Liver (tissue), 9 donors: ENCODE measurements around the gene PRPS2. TPM values are rescaled to one million over a fixed set of nuclear protein-coding genes. Genes with fewer than 3 reads are reported as not detected.

Source experiments
- DNase-seq: peaks from one replicate; pipeline ENCODE4 v3.0.0-alpha.2; 2017; ENCODE audit warnings: low spot score
- H3K27ac ChIP-seq, 2 donors: one replicate each; pipeline ENCODE4 v1.7.0; 2013; ENCODE audit warnings: inconsistent platforms in 2 of 2, low read length in 2 of 2, control low read depth in 1 of 2, low read depth in 1 of 2, mild to moderate bottlenecking in 1 of 2
- H3K27me3 ChIP-seq, 4 donors: one replicate each; pipeline versions ENCODE4 v1.6.1 to v1.7.0; 2013; ENCODE audit warnings: low read length in 3 of 4, inconsistent platforms in 1 of 4, mild to moderate bottlenecking in 1 of 4, moderate library complexity in 1 of 4; ENCODE audit not compliant: control insufficient read depth in 4 of 4, insufficient read depth in 4 of 4
- H3K36me3 ChIP-seq, 4 donors: one replicate each; pipeline versions ENCODE4 v1.6.1 to v1.7.0; 2013; ENCODE audit warnings: low read length in 3 of 4, mild to moderate bottlenecking in 3 of 4, low read depth in 1 of 4, moderate library complexity in 1 of 4; ENCODE audit not compliant: control insufficient read depth in 4 of 4, insufficient read depth in 3 of 4
- H3K4me1 ChIP-seq, 4 donors: one replicate each; pipeline versions ENCODE4 v1.6.1 to v1.7.0; 2013; ENCODE audit warnings: low read length in 3 of 4, mild to moderate bottlenecking in 3 of 4, moderate library complexity in 1 of 4; ENCODE audit not compliant: control insufficient read depth in 4 of 4, insufficient read depth in 4 of 4
- H3K4me3 ChIP-seq, 3 donors: one replicate each; pipeline versions ENCODE4 v1.6.1 to v1.7.0; 2013; ENCODE audit warnings: low read length in 3 of 3, control low read depth in 1 of 3, low read depth in 1 of 3, mild to moderate bottlenecking in 1 of 3
- H3K9ac ChIP-seq, 2 donors: one replicate each; pipeline ENCODE4 v1.7.0; 2013; ENCODE audit warnings: low read length in 2 of 2, mild to moderate bottlenecking in 2 of 2, moderate library complexity in 2 of 2, control low read depth in 1 of 2, low read depth in 1 of 2
- H3K9me3 ChIP-seq, 4 donors: one replicate each; pipeline versions ENCODE4 v1.6.1 to v1.7.0; 2013; ENCODE audit warnings: low read length in 3 of 4; ENCODE audit not compliant: control insufficient read depth in 4 of 4
- GABPA ChIP-seq, 2 donors: IDR thresholded peaks in 1 of 2; conservative IDR thresholded peaks in 1 of 2; 2 replicates each; pipeline ENCODE4 v1.6.1; 2016; ENCODE audit warnings: antibody characterized with exemption in 2 of 2, mild to moderate bottlenecking in 1 of 2, moderate library complexity in 1 of 2
- HNF4A ChIP-seq, 2 donors: conservative IDR thresholded peaks; 2 replicates each; pipeline ENCODE4 v1.6.1; 2016; ENCODE audit warnings: antibody characterized with exemption in 2 of 2, mild to moderate bottlenecking in 2 of 2
- HNF4G ChIP-seq: IDR thresholded peaks from 2 replicates; pipeline ENCODE4 v1.6.1; 2016; ENCODE audit warnings: antibody characterized with exemption
- JUND ChIP-seq, 2 donors: IDR thresholded peaks; 2 replicates each; pipeline ENCODE4 v1.6.1; 2016; ENCODE audit warnings: antibody characterized with exemption in 2 of 2
- RXRA ChIP-seq, 2 donors: IDR thresholded peaks; 2 replicates each; pipeline ENCODE4 v1.6.1; 2017 to 2018; ENCODE audit warnings: antibody characterized with exemption in 2 of 2, mild to moderate bottlenecking in 1 of 2
- TAF1 ChIP-seq: conservative IDR thresholded peaks from 2 replicates; pipeline ENCODE4 v1.6.1; 2016; ENCODE audit warnings: antibody characterized with exemption, mild to moderate bottlenecking
- YY1 ChIP-seq: IDR thresholded peaks from 2 replicates; pipeline ENCODE4 v1.6.1; 2016; ENCODE audit warnings: antibody characterized with exemption, mild to moderate bottlenecking
- WGBS: extraction: QIAGEN DNeasy Blood & Tissue Kit; methylation state at CpG from one replicate; pipeline ENCODE4 v1.1.7; 2013; 5-methylcytosine and 5-hydroxymethylcytosine counted together
- polyA plus RNA-seq, 2 donors: library from polyadenylated mRNA; stranded (reverse) in 1 of 2; unstranded in 1 of 2; fragments of 200-250 nt in 1 of 2; fragments of >200 nt in 1 of 2; fragmentation: Nextera tagmentation in 1 of 2; extraction: Ambion mirVana in 1 of 2; gene quantifications; one replicate each; pipeline versions ENCODE4 v1.2.1 to v1.2.3, GENCODE V29; 2013 to 2015
- total RNA-seq, 2 donors: library from RNA; depleted of rRNA; stranded (reverse); fragments of >200 nt; gene quantifications; one replicate each; pipeline ENCODE4 v1.2.3, GENCODE V29; 2014
- TF ChIP-seq, protein P1 (sequence below): IDR thresholded peaks from 2 replicates; pipeline ENCODE4 v1.6.1; 2016; ENCODE audit warnings: antibody characterized with exemption, mild to moderate bottlenecking
- TF ChIP-seq, protein P2 (sequence below): IDR thresholded peaks from 2 replicates; pipeline ENCODE4 v1.6.1; 2016; ENCODE audit warnings: antibody characterized with exemption
- TF ChIP-seq, protein P3 (sequence below): IDR thresholded peaks from 2 replicates; pipeline ENCODE4 v1.6.1; 2016; ENCODE audit warnings: antibody characterized with exemption
- donor health status: healthy.
- donor health status: healthy.
- donor health status: healthy.
- donor health status: healthy.
- donor health status: healthy.

PRPS2 gene
- total and polyA plus RNA-seq, 4 donors, result 12.7 to 19.9 (median 13.5) TPM

DNA sequence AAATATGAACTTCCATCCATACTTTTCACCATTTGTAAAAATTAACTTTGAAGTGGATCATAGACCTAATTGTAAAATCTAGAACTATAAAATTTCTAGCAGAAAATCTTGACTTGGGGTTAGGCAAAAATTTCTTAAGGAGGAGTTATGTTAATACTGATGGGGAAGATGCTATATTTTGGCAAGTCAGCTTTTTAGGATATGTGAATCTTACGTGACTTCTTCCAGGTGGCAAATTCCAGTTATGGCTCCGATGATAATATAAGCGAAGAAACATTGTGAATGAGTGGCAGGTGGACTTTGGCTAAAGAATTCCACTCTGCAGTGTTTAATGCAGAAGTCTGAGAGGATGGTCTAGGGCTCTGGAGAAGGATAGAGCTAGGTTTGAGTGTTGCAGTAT is 1.5 kb downstream of the PRPS2 start:
- no peak for DNase-seq
- 95% methylated on average over 3 of the region's 3 CpGs for WGBS
- no peak overlapping the region for H3K27ac ChIP-seq
- H3K27me3 ChIP-seq, result no peaks in the 10 kb centered on the region
- no peak overlapping the region for H3K9ac ChIP-seq
- H3K9me3 ChIP-seq, result peaks cover 0 to 14% (median 2%) of the 10 kb centered on the region in 4 donors
- H3K36me3 ChIP-seq, result peaks cover 0 to 3% (median 0%) of the 10 kb centered on the region in 4 donors
- H3K4me1 ChIP-seq, result peaks cover 0 to 3% (median 0%) of the 10 kb centered on the region in 4 donors
- no peak overlapping the region for H3K4me3 ChIP-seq
- TF ChIP-seq, protein P1, sequence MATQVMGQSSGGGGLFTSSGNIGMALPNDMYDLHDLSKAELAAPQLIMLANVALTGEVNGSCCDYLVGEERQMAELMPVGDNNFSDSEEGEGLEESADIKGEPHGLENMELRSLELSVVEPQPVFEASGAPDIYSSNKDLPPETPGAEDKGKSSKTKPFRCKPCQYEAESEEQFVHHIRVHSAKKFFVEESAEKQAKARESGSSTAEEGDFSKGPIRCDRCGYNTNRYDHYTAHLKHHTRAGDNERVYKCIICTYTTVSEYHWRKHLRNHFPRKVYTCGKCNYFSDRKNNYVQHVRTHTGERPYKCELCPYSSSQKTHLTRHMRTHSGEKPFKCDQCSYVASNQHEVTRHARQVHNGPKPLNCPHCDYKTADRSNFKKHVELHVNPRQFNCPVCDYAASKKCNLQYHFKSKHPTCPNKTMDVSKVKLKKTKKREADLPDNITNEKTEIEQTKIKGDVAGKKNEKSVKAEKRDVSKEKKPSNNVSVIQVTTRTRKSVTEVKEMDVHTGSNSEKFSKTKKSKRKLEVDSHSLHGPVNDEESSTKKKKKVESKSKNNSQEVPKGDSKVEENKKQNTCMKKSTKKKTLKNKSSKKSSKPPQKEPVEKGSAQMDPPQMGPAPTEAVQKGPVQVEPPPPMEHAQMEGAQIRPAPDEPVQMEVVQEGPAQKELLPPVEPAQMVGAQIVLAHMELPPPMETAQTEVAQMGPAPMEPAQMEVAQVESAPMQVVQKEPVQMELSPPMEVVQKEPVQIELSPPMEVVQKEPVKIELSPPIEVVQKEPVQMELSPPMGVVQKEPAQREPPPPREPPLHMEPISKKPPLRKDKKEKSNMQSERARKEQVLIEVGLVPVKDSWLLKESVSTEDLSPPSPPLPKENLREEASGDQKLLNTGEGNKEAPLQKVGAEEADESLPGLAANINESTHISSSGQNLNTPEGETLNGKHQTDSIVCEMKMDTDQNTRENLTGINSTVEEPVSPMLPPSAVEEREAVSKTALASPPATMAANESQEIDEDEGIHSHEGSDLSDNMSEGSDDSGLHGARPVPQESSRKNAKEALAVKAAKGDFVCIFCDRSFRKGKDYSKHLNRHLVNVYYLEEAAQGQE, result no peak
- no peak for TF ChIP-seq HNF4A (conservative IDR thresholded peaks at IDR 0.05)
- TF ChIP-seq GABPA (IDR thresholded peaks at IDR 0.05 in 1 of 2, conservative IDR thresholded peaks at IDR 0.05 in 1 of 2), result no peak

DNA sequence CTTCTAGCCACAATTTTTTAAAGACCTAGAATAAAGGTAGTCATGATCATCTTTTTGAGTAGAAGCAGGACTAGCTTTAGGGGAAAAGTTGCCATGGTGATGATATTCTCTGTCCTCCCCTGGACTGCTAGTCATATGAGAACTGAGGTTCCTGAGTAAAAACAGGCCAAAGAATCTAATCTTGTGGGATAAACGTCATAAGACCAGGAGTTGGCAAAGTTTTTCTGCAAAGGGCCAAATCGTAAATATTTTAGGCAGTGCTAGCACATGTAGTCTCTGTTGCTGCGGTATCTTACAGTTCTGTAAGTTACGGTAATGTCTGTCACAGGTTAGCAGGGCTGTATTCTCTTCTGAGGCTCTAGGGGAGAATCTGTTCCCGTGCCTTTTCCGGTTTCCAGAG is 3.4 kb downstream of the PRPS2 start:
- no peak overlapping the region for H3K9ac ChIP-seq
- no peaks in the 10 kb centered on the region for H3K27me3 ChIP-seq
- no peak overlapping the region for H3K4me3 ChIP-seq
- H3K27ac ChIP-seq, result no peak overlapping the region
- H3K9me3 ChIP-seq, result peaks cover 0 to 14% (median 2%) of the 10 kb centered on the region in 4 donors
- WGBS, result 91% methylated on average over 6 of the region's 6 CpGs
- peaks cover 0 to 3% (median 0%) of the 10 kb centered on the region in 4 donors for H3K4me1 ChIP-seq
- H3K36me3 ChIP-seq, result peaks cover 0 to 3% (median 0%) of the 10 kb centered on the region in 4 donors
- DNase-seq, result no peak
- TF ChIP-seq HNF4G, result no peak
- no peak for TF ChIP-seq HNF4A (conservative IDR thresholded peaks at IDR 0.05)
- TF ChIP-seq, protein P2, sequence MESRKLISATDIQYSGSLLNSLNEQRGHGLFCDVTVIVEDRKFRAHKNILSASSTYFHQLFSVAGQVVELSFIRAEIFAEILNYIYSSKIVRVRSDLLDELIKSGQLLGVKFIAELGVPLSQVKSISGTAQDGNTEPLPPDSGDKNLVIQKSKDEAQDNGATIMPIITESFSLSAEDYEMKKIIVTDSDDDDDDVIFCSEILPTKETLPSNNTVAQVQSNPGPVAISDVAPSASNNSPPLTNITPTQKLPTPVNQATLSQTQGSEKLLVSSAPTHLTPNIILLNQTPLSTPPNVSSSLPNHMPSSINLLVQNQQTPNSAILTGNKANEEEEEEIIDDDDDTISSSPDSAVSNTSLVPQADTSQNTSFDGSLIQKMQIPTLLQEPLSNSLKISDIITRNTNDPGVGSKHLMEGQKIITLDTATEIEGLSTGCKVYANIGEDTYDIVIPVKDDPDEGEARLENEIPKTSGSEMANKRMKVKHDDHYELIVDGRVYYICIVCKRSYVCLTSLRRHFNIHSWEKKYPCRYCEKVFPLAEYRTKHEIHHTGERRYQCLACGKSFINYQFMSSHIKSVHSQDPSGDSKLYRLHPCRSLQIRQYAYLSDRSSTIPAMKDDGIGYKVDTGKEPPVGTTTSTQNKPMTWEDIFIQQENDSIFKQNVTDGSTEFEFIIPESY, result no peak
- TF ChIP-seq, protein P1, result no peak

DNA sequence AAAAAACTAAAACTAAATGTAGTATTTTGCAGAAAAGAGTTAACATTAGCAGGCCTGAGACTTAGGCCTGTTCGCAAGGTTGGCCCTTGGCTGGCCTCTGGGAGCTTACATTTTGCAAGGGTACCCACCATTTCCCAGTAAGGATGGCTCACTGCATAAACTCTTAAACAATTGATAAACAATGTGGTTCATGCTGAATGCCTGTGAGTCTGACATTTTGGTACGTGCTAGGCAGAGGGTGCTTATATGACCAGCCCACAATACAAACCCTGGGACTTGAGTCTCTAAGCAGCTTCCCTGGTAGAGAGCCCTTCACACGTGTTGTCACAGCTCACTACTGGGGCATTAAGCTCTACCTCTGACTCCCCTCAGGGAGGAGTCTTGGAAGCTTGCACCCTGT is 7.4 kb downstream of the PRPS2 start:
- H3K9ac ChIP-seq, result no peak overlapping the region
- H3K27ac ChIP-seq, result no peak overlapping the region
- no peak overlapping the region for H3K4me3 ChIP-seq
- H3K36me3 ChIP-seq, result peaks cover 0 to 3% (median 0%) of the 10 kb centered on the region in 4 donors
- no peak for DNase-seq
- peaks cover 0 to 12% (median 2%) of the 10 kb centered on the region in 4 donors for H3K9me3 ChIP-seq
- no peaks in the 10 kb centered on the region for H3K4me1 ChIP-seq
- H3K27me3 ChIP-seq, result no peaks in the 10 kb centered on the region
- WGBS, result 97% methylated on average over 3 of the region's 3 CpGs
- TF ChIP-seq HNF4A (conservative IDR thresholded peaks at IDR 0.05) (no peak), GABPA (IDR thresholded peaks at IDR 0.05 in 1 of 2, conservative IDR thresholded peaks at IDR 0.05 in 1 of 2) (no peak), RXRA (IDR thresholded peaks at IDR 0.05) (no peak), JUND (IDR thresholded peaks at IDR 0.05) (no peak), TAF1 (no peak), YY1 (no peak)
- TF ChIP-seq, protein P1, result no peak
- TF ChIP-seq, protein P3, sequence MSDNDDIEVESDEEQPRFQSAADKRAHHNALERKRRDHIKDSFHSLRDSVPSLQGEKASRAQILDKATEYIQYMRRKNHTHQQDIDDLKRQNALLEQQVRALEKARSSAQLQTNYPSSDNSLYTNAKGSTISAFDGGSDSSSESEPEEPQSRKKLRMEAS, result no peak
- TF ChIP-seq, protein P2, result no peak
